GM23338 (cell line): ENCODE data around the gene ITLN1. TPM values are rescaled to one million over a fixed set of nuclear protein-coding genes. Genes with fewer than 3 reads are reported as not detected.

Source experiments
- ATAC-seq: fragments of 200-7000 bp; cut with Tn5 transposase; 3 replicates; pipeline ENCODE4 v1.9.1; 2020
- DNase-seq: peaks from one replicate; pipeline ENCODE4 v3.0.0-alpha.2; 2015; ENCODE audit warnings: low spot score
- H2AFZ ChIP-seq: fragments of 200-600 bp; sonication (generic); 2 replicates; pipeline ENCODE4 v1.8.0; 2016; ENCODE audit warnings: antibody characterized with exemption, mild to moderate bottlenecking, moderate library complexity
- H3F3A ChIP-seq: fragments of 200-600 bp; sonication (generic); replicated peaks from 2 replicates; pipeline ENCODE4 v1.8.0; 2017; ENCODE audit warnings: antibody characterized with exemption, mixed run types, low read depth
- H3K27ac ChIP-seq: fragments of 200-600 bp; sonication (generic); 2 replicates; pipeline ENCODE4 v1.6.1; 2016; ENCODE audit warnings: low read depth
- H3K27me3 ChIP-seq: fragments of 200-600 bp; sonication (generic); 2 replicates; pipeline ENCODE4 v1.8.0; 2016; ENCODE audit warnings: mild to moderate bottlenecking, mixed run types, moderate library complexity; ENCODE audit not compliant: insufficient read depth
- H3K36me3 ChIP-seq: fragments of 200-600 bp; sonication (generic); 2 replicates; pipeline ENCODE4 v1.8.0; 2016; ENCODE audit warnings: mild to moderate bottlenecking; ENCODE audit not compliant: insufficient read depth
- H3K4me1 ChIP-seq: fragments of 200-600 bp; sonication (generic); 2 replicates; pipeline ENCODE4 v1.8.0; 2016; ENCODE audit warnings: mild to moderate bottlenecking, moderate library complexity; ENCODE audit not compliant: insufficient read depth
- H3K4me2 ChIP-seq: fragments of 200-600 bp; sonication (generic); 2 replicates; pipeline ENCODE4 v1.7.1; 2017; ENCODE audit warnings: mixed run types
- H3K4me3 ChIP-seq: fragments of 200-600 bp; sonication (generic); 2 replicates; pipeline ENCODE4 v1.6.1; 2016; ENCODE audit warnings: mixed run types
- H3K79me2 ChIP-seq: fragments of 200-600 bp; sonication (generic); replicated peaks from 2 replicates; pipeline ENCODE4 v1.8.0; 2017; ENCODE audit warnings: mild to moderate bottlenecking; ENCODE audit not compliant: insufficient read depth
- H3K9me2 ChIP-seq: fragments of 200-600 bp; sonication (generic); 2 replicates; pipeline ENCODE4 v1.8.0; 2017; ENCODE audit not compliant: insufficient read depth
- H4K20me1 ChIP-seq: fragments of 200-600 bp; sonication (generic); replicated peaks from 2 replicates; pipeline ENCODE4 v1.8.0; 2017; ENCODE audit warnings: mild to moderate bottlenecking; ENCODE audit not compliant: insufficient read depth
- H3K27ac Mint-ChIP-seq: 2 replicates; pipeline ENCODE4 v1.8.0; 2020; ENCODE audit warnings: inconsistent platforms, mild to moderate bottlenecking, moderate library complexity, mixed read lengths
- H3K27me3 Mint-ChIP-seq: 3 replicates; pipeline ENCODE4 v1.8.0; 2022; ENCODE audit warnings: low read depth, mild to moderate bottlenecking, moderate library complexity, mixed read lengths, inconsistent platforms; ENCODE audit not compliant: insufficient read depth, poor library complexity
- H3K36me3 Mint-ChIP-seq: 3 replicates; pipeline ENCODE4 v1.8.0; 2021; ENCODE audit warnings: low read depth, mild to moderate bottlenecking, inconsistent platforms, moderate library complexity, mixed read lengths
- H3K4me1 Mint-ChIP-seq: 3 replicates; pipeline ENCODE4 v1.8.0; 2020; ENCODE audit warnings: mild to moderate bottlenecking, inconsistent platforms, mixed read lengths
- H3K4me3 Mint-ChIP-seq: 3 replicates; pipeline ENCODE4 v1.8.0; 2021; ENCODE audit warnings: moderate library complexity, mild to moderate bottlenecking, inconsistent platforms, mixed read lengths
- H3K9me3 Mint-ChIP-seq: 3 replicates; pipeline ENCODE4 v1.8.0; 2020; ENCODE audit warnings: moderate library complexity, mild to moderate bottlenecking, inconsistent platforms, mixed read lengths
- CREB1 ChIP-seq: fragments of 250-450 bp; sonication (Bioruptor Pico); IDR thresholded peaks from 2 replicates; pipeline ENCODE4 v1.5.0; 2020; ENCODE audit warnings: low read depth, mild to moderate bottlenecking, moderate library complexity
- CTCF ChIP-seq, 2 experiments: fragments of 200-600 bp in 1 of 2; sonication (generic) in 1 of 2; conservative IDR thresholded peaks; 2 replicates each; pipeline versions ENCODE4 v1.5.1 to v1.6.1; 2016 to 2017; ENCODE audit warnings: antibody characterized with exemption in 2 of 2, low read depth in 2 of 2, mild to moderate bottlenecking in 2 of 2, moderate library complexity in 1 of 2
- ETS1 ChIP-seq: IDR thresholded peaks from 2 replicates; pipeline ENCODE4 v1.6.1; 2016; ENCODE audit warnings: antibody characterized with exemption
- EZH2 ChIP-seq: fragments of 200-600 bp; sonication (generic); IDR thresholded peaks from one replicate; pipeline ENCODE4 v1.8.0; 2017; ENCODE audit warnings: antibody characterized with exemption, mild to moderate bottlenecking, low read depth; ENCODE audit not compliant: unreplicated experiment
- EZH2phosphoT487 ChIP-seq: fragments of 200-600 bp; sonication (generic); IDR thresholded peaks from one replicate; pipeline ENCODE4 v1.8.1; 2018; ENCODE audit warnings: antibody characterized with exemption; ENCODE audit not compliant: unreplicated experiment
- JUNB ChIP-seq: IDR thresholded peaks from one replicate; pipeline ENCODE4 v1.6.1; 2016; ENCODE audit warnings: antibody characterized with exemption; ENCODE audit not compliant: unreplicated experiment
- NANOG ChIP-seq: IDR thresholded peaks from 2 replicates; pipeline ENCODE4 v1.6.1; 2016; ENCODE audit warnings: antibody characterized with exemption, borderline replicate concordance
- POLR2AphosphoS5 ChIP-seq: IDR thresholded peaks from 2 replicates; pipeline ENCODE4 v1.6.1; 2016; ENCODE audit warnings: antibody characterized with exemption, low read depth
- REST ChIP-seq: IDR thresholded peaks from one replicate; pipeline ENCODE4 v1.6.1; 2018; ENCODE audit warnings: antibody characterized with exemption; ENCODE audit not compliant: unreplicated experiment
- STAT1 ChIP-seq: IDR thresholded peaks from one replicate; pipeline ENCODE4 v1.6.1; 2016; ENCODE audit warnings: antibody characterized with exemption; ENCODE audit not compliant: unreplicated experiment
- ZNF114 ChIP-seq: fragments of 250-450 bp; sonication (Bioruptor Pico); IDR thresholded peaks from 2 replicates; pipeline ENCODE4 v1.5.0; 2020; ENCODE audit warnings: mild to moderate bottlenecking, moderate library complexity
- ZNF331 ChIP-seq: fragments of 250-450 bp; sonication (Bioruptor Pico); IDR thresholded peaks from 2 replicates; pipeline ENCODE4 v1.5.0; 2020; ENCODE audit warnings: low read depth, mild to moderate bottlenecking, moderate library complexity
- ZNF462 ChIP-seq: fragments of 250-450 bp; sonication (Bioruptor Pico); IDR thresholded peaks from 2 replicates; pipeline ENCODE4 v1.5.0; 2020; ENCODE audit warnings: mild to moderate bottlenecking, moderate library complexity
- polyA plus RNA-seq: library from polyadenylated mRNA; unstranded; fragments of >200 nt; fragmentation: Nextera tagmentation; extraction: Ambion mirVana; gene quantifications from 2 replicates; pipeline ENCODE4 v1.2.1, GENCODE V29; 2016
- total RNA-seq: library from RNA; depleted of rRNA; stranded (reverse); fragments of >200 nt; shearing (Covaris generic); gene quantifications from 2 replicates; pipeline ENCODE4 v1.2.3, GENCODE V29; 2014

ITLN1 gene
- total and polyA plus RNA-seq, 2 experiments from 2014 or later = not detected

GRCh38 chr1:160850541-160850940 lies 34.4 kb downstream of the ITLN1 start:
- H3K27ac ChIP-seq = no peak overlapping the region
- no peaks in the 10 kb centered on the region for H3K36me3 Mint-ChIP-seq
- H3K36me3 ChIP-seq = no peaks in the 10 kb centered on the region

More at GRCh38 chr1:160850541-160850940, 34.4 kb downstream of the ITLN1 start:
- H3K9me3 Mint-ChIP-seq = no peaks in the 10 kb centered on the region
- DNase-seq (no peak), ATAC-seq (no peak)
- no peaks in the 10 kb centered on the region for H3K4me1 ChIP-seq
- H3K27ac Mint-ChIP-seq = no peak overlapping the region
- no peaks in the 10 kb centered on the region for H3K79me2 ChIP-seq
- H3K4me1 Mint-ChIP-seq = no peaks in the 10 kb centered on the region
- no peaks in the 10 kb centered on the region for H4K20me1 ChIP-seq
- no peak for TF ChIP-seq ZNF114 (CRISPR knock-in tag)
- no peak for TF ChIP-seq CREB1 (CRISPR knock-in tag)
- no peak for TF ChIP-seq ZNF331
- TF ChIP-seq EZH2phosphoT487 = no peak
- TF ChIP-seq STAT1 = no peak
- no peak for TF ChIP-seq ETS1
- no peak for TF ChIP-seq JUNB
- no peak for TF ChIP-seq NANOG
- no peak for TF ChIP-seq REST
- TF ChIP-seq CTCF (conservative IDR thresholded peaks at IDR 0.05; ENCODE audit: low read depth in 2 of 2) = no peak
- no peak for TF ChIP-seq EZH2
- TF ChIP-seq POLR2AphosphoS5 = no peak
- no peak for TF ChIP-seq ZNF462 (CRISPR knock-in tag)
- no peak overlapping the region for H3K4me2 ChIP-seq
- peaks cover 5% of the 10 kb centered on the region for H3K9me2 ChIP-seq
- no peak overlapping the region for H2AFZ ChIP-seq
- no peak overlapping the region for H3K4me3 ChIP-seq
- no peak overlapping the region for H3K4me3 Mint-ChIP-seq
- no peaks in the 10 kb centered on the region for H3F3A ChIP-seq
- no peaks in the 10 kb centered on the region for H3K27me3 ChIP-seq
- peaks cover 3% of the 10 kb centered on the region for H3K27me3 Mint-ChIP-seq
